Retinal pigment epithelial cell (primary cell): ENCODE results near the gene USP35.

ENCODE experiments used
- DNase-seq: peaks from one replicate; pipeline ENCODE4 v3.0.0-alpha.2; 2010; ENCODE audit warnings: low read depth
- H3K4me3 ChIP-seq: 2 replicates; pipeline ENCODE4 v1.5.1; 2011; ENCODE audit warnings: mild to moderate bottlenecking, low read length, control low read depth, moderate library complexity
- TF ChIP-seq, protein P1 (sequence below): conservative IDR thresholded peaks from 2 replicates; pipeline ENCODE4 v1.5.1; 2011; ENCODE audit warnings: low read depth, low read length, control low read depth, inconsistent platforms

USP35 gene

GRCh38 chr11:78211565-78211964 is 22.8 kb downstream of the USP35 start:
- no peak overlapping the region for H3K4me3 ChIP-seq
- TF ChIP-seq, protein P1, sequence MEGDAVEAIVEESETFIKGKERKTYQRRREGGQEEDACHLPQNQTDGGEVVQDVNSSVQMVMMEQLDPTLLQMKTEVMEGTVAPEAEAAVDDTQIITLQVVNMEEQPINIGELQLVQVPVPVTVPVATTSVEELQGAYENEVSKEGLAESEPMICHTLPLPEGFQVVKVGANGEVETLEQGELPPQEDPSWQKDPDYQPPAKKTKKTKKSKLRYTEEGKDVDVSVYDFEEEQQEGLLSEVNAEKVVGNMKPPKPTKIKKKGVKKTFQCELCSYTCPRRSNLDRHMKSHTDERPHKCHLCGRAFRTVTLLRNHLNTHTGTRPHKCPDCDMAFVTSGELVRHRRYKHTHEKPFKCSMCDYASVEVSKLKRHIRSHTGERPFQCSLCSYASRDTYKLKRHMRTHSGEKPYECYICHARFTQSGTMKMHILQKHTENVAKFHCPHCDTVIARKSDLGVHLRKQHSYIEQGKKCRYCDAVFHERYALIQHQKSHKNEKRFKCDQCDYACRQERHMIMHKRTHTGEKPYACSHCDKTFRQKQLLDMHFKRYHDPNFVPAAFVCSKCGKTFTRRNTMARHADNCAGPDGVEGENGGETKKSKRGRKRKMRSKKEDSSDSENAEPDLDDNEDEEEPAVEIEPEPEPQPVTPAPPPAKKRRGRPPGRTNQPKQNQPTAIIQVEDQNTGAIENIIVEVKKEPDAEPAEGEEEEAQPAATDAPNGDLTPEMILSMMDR = no peak
- DNase-seq = no peak

DNA sequence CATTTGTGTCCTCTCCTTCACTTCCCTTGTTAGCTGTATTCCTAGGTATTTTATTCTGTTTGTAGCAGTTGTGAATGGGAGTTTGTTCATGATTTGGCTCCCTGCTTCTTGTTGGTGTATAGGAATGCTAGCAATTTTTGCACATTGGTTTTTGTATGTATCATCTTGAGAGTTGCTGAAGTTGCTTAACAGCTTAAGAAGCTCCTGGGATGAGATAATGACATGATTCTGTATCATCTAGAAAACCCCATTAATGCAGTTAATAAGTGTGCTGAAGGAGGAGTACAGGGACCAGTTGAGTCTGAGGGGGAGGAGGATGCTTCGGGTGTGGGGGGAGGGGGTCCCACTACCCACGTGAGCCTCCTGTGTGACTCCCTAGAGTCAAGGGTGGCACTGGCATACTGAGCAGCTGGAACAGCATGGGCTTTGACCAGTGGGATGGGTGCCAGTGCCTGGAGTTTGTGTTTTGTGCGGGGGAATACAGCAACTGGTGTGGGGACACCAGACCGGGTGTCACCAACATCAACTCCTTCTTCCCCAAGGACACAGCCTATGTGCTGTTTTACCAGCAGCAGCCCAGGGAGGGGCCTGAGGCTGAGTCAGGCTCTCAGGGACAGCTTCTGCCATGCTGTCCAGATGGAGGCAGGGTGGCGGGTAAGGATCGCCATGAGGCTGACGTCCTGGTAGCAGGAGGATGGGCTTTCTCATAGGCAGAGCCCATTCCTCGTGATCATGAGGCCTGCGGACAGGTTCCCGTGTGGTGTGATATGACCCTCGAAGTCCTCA is 24.1 kb downstream of the USP35 start:
- TF ChIP-seq, protein P1 = no peak
- no peak for DNase-seq

GRCh38 chr11:78213526-78214330 is 25.0 kb downstream of the USP35 start:
- TF ChIP-seq, protein P1 = no peak
- DNase-seq = no peak
- H3K4me3 ChIP-seq = no peak overlapping the region

More for the DNA sequence above, 24.1 kb downstream of the USP35 start:
- H3K4me3 ChIP-seq = no peak overlapping the region

GRCh38 chr11:78214331-78215194 is 25.8 kb downstream of the USP35 start:
- no peak for DNase-seq
- TF ChIP-seq, protein P1 = no peak

DNA sequence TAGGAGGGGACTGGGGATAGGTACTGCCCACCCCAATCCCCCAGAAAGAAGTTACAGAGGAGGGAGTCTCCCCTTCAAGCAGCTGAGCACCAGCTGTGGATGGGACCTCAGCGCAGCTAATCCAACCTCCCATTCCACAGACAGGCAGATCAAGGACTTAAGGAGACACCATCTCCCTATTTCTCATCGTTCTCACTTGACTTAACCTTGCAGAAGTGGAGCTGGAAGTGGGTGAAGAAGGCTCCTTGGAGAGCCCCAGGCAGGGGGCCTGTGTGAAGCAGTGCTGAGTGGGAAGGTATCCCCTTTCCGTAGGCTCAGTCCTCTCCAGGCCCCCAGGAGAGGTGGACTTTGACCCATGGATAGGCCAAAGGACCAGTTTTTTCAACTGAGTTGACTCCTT is 27.3 kb downstream of the USP35 start:
- TF ChIP-seq, protein P1 = no peak
- H3K4me3 ChIP-seq = no peak overlapping the region
- DNase-seq = no peak

More at GRCh38 chr11:78214331-78215194, 25.8 kb downstream of the USP35 start:
- no peak overlapping the region for H3K4me3 ChIP-seq

DNA sequence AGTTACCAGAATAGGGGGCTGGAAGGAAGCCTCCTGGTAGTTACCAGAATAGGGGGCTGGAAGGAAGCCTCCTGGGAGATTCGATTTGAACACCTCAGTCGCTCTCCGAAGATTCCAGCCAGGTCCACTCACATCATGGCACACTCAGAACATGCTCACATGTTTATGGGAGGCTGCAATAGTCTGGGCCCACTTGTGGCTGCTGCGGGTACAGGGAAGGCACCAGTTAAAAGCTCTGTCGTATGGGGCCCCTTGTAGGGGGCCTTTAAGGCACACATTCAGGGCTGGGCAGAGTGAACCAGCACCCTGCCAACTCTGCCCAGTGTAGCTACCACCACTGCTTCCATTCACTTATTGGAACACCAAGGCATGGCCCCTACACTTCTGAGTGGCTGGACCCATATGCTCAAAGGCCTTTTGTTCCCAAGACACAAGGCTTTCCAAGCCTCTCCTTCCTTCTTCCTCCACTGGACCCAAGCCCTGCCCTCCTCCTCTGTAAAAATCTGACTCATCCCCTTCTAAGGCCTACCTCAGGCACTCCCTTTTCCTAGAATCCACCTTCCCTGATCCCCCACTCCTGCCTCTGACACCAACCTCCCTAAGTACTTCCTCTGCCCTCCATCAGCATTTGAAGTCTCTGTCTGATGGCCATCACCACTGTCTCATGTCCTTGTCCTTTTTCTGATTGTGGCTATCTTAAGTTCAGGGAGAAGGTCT is 28.0 kb downstream of the USP35 start:
- no peak for DNase-seq
- no peak overlapping the region for H3K4me3 ChIP-seq
- TF ChIP-seq, protein P1 = no peak
